NCI-H1048 (cell line): ENCODE data around the gene HSPB9.

Experiments used
- DNase-seq: peaks from one replicate; lab custom pipeline; 2025; lab: John Stamatoyannopoulos, UW

Gene HSPB9

DNA sequence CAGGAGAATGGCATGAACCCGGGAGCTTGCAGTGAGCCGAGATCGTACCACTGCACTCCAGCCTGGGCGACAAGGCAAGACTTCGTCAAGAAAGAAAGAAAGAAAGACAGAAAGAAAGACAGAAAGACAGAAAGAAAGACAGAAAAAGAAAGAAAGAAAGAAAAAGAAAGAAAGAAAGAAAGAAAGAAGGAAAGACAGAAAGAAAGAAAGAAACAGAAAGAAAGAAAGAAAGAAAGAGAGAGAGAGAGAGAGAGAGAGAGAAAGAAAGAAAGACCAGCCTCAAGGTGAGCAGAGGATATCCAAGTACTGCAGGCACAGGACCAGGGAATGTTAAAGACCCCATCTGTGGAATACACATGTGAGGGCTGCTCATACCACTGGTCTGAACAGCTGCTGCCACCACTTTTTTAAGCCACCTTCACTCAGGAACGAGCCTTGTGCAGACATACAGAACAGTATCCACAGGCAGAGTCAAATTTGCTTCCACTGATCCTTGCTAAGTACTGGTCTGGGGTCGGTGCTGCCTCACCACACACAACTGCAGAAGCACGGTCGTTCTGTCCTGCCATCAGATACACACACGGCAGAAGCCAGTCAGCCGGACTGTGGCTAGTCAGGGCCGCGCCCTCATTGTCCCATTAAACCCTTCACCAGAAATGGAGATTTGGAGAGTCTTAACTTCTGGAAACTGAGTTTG is 24.5 kb downstream of the HSPB9 start:
- no peak for DNase-seq

DNA sequence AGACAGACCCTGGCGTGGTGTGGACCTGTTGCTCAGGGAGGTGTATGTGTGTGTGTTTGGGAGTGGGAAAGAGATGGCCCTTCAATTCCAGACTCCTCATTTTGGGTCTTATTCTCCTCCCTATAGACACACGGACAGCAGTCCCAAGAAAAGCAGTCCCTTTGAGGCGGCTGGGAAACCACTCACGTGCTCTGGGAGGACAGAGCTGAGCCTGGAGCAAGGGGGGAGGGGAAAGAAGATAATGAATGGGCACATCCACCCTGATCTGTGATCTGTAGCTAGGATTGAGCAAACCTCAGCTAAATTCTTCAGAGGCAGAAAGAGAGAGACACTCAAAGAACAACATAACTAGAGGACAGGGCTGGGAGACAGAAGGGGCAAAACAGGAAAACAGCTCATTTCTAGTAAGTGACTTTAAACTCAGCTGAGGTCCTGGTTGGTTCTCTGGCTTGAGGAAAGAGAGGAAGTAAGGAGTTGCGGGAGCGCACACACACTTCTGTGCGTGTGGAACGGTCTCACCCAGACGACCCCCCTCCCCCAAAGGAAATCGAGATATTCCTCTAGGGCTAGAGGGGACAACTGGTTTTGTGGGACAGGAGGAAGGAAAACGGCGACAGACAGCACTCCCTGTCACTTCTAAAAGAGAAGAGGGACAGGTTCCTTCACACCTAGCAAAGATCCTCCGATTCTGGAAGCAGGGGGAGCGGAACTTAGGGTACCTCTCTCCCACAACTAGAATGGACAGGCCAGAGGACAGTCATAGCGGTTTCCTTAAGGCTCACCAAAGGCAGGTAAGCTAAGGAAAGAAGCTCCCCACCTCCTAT is 31.5 kb downstream of the HSPB9 start:
- DNase-seq = no peak

DNA sequence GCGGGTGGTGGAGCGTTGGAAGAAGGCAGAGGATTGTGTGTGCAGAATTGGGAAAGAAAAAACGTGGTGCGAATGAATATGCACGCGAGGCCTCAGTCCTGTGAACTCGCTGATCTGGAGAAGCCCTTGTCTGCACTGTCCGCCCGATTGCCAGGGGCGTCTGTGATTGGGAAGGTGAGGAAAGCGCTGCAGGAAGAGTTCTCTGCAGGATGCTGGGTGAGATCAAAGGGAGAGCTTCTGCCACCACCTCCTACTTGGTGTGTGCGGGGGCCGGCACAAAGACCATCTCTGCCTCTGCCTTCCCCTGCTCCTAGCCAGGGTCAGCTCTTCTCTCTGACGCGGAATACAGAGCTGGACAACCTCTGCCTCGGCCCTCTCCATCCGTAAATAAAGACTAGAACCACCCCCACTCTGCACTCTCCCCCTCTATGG is 33.0 kb downstream of the HSPB9 start:
- DNase-seq = no peak

DNA sequence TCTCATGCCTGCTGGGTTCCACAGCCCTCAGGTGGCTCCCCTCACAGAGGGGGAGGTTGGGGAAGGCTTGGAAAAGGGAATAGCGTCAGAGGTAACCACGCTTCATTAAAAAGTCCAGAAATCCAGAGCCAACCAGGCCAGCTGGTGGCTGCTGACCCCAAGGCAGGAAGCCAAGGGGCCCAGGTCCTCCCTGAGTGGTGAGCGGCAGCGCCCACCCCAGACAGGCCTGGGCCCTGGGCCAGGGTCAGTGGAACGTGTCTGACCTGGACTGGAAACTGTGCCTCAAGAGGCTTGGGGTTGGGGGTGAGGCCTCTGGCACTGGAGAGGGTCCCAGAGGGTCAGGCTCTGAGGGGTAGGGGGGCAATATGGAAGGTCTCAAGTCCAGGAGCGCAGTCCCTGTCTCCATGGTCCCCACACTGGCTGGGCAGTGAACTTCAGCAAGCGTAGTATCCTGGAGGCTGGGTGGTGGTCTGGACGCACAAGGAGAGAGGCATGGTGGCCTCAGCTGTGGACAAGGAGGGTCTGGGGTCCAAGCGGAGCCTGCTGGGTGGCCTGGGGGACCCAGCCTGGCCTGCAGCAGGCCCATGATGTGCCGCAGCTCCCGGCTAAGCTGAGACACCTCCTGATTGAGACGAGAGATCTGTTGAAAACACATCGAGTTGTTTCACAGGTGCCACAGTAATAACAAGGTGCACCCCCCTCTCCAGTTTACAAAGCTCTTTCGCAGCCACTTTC is 37.4 kb downstream of the HSPB9 start:
- DNase-seq = no peak

DNA sequence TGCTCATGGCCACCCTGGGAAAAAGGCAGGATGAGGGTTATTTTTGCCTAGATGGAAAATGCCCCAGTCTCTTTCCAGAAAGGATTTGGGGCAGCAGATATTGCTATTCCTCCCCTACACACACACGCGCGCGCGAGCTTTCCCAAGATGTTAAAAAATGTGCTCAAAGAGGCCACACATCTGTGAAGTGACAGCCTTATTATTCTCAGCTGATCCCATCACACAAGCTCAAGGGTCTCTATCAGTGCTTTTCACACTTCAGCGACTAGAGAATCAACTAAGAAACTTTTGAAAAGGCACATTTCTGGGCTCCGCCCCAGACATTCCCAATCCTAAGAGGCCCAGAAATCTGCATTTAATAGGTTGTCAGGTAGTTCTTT is 37.9 kb downstream of the HSPB9 start:
- no peak for DNase-seq

DNA sequence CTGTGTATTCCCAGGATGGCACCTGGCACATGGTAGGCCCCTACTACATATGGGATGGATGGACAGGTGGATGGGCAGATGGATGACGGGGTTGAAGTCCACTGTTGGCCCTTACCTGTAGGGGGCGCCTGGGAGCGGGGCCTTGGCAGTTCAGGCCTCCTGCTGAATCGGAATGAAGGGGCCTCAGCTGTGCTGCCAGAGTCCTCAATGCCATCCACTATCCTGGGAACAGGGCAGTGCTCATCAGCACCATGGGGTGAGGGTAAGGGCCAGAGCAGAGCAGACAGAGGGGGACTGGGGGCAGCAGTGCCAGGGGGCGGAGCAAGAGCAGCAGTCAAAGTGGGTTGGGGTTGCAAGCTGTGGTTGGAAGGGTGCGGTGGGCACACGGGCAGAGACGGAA is 40.5 kb downstream of the HSPB9 start:
- no peak for DNase-seq

DNA sequence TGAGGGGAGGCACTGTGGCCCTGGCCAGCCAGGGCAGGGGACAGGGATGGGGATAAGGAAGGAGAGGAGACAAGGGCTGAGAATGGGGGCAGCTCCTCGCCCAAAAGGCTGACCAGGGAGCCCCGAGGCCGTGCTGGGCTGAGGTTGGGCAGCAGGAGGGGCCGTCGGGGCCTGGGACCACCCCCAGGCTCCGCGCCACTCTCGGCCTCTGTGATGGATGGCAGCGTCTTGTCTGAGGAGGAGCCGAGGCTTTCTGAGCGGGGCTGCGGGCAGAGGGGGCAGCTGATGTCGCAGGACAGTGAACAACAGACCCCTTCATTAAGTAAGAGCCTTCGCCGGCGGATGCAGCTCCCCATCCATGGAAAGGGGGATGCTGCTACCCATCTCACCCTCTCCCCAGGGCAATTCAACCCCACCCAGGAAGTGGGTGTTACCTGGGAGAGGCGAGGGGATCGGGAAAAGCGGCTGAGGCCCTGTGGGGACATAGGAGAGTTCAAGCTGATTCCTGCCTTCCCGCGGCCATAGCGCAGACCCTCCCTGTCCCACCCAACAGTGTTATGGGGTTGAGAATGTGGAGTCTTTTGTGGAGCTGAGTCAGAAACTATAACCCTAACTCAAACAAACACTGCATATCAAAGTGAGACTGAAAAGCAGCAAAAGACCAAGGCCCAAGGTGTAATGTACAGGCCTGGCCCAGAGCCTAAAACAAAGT is 41.2 kb downstream of the HSPB9 start:
- DNase-seq = no peak

DNA sequence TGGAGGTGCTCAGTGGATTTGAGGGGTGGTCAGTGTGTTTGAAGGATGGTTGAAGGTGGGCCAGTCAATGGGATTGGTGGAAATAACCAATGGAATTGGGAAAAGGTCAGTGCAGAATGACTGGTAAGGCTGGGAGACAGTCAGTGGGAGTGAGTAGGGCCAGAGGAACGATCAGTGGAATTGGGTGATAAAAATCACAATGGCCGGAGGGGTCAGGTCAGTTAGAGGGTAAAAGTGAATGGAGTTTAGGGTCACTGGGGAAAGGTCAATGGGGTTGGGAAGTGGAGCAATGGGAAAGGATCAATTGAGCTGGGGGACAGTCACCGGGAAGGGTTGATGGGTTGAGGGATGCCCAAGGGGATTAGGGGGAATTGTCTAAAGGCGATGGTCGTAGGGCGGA is 43.1 kb downstream of the HSPB9 start:
- DNase-seq = no peak

DNA sequence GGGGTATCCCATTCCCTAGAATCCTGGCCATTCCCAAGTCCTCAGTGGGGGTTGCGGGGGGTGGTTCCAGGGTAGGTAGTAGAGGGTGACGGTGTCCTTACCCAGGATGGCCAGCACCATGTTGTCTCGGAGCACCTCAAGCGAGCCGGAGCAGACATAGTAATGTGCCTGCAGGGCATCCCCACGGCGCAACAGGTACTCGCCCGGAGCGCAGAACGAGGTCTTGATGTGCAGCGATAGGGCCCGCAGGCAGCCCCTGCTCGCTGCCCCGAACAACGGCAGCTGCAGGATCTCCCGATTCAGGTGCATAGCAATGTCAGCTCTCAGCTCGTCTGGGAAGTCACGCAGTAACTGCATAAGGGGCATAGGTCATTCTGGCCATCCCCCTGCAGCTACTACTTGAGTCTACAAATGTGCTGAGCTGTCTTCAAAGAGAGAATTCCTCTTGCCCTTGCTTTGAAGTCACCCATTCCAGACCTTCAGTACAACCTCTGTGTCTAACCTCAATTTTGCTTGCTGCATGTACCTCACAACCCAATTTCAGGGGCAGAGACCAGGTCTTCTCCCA is 43.7 kb downstream of the HSPB9 start:
- DNase-seq = no peak

DNA sequence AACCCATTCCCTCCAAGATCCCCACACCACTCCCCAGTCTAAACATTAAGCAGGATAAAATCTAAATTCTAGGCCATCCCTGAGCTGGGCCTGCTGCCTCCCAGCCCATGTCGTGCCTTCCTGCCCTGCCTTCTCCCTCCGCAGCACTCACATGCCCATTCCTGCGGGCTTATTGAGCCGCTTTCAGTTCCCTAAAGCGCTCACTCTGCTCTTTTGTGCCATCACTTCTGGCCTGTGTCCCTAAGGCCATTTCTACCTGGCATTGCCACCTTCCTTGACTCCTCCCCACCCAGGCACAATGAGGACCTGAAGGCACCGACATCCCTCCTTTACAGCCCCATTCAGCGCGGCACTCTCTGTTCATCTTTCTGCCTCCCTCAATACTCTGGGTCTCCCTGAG is 45.2 kb downstream of the HSPB9 start:
- no peak for DNase-seq

DNA sequence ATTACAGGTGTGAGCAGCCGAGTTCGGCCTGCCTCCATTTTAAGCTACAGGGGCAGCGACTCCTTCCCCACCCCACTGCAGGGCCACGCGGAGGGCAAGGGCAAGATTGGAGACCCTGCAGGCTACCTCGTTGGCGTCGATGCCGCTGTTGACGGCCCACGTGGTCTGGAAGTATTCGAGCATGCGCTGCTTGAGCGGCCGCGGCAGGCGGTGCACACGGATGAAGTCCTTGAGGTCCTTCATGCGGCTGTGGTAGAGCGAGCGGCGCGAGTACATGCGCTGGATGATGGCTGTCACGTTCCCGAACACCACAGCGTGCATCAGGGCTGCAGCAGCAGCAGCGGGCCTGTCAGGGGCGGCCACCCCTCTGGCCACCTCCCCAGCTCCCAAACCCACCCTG is 46.7 kb downstream of the HSPB9 start:
- DNase-seq = no peak

DNA sequence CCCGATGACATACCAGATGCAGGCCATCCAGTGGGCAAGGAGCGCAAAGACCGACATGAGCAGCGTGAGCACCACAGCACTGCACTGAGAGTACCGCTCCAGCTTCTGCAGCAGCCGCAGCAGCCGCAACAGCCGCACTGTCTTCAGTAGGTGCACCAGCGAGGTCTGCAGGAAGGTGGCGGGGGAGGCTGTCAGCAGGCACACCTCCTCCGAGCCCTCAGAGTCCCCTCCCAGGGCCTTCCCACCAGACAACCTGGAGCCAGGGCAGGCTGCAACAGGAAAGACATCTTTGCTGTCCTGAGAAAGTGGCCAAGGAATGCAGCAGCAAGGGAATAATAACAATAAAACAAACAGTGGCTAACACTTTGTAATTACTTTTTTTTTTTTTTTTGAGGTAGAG is 49.2 kb downstream of the HSPB9 start:
- DNase-seq = no peak
